ENCODE results near the gene CFAP90. TPM values are rescaled to one million over a fixed set of nuclear protein-coding genes. Genes with fewer than 3 reads are reported as not detected.

CFAP90 gene
- total RNA-seq, 1 experiment from 2014 or later = 0.44 TPM

Other genes starting within 250 kb of the CFAP90 start
- gene FASTKD3, start 17.9 kb upstream of the CFAP90 start, total RNA-seq (2014; rRNA removed; shearing (Covaris generic)) = 30.7 and 32.6 TPM in 2 replicates
- 45.1 and 55.0 TPM in 2 replicates for gene MTRR, start 18.0 kb upstream of the CFAP90 start, total RNA-seq (2014; rRNA removed; shearing (Covaris generic))

All from M059J (cell line).